ENCODE data around the gene SUV39H2.
"Not testable (repeated sequence)": the region's sequence is repeated elsewhere in the genome, so short reads cannot be mapped to it uniquely, and the experiment has no call there.

SUV39H2 gene

DNA sequence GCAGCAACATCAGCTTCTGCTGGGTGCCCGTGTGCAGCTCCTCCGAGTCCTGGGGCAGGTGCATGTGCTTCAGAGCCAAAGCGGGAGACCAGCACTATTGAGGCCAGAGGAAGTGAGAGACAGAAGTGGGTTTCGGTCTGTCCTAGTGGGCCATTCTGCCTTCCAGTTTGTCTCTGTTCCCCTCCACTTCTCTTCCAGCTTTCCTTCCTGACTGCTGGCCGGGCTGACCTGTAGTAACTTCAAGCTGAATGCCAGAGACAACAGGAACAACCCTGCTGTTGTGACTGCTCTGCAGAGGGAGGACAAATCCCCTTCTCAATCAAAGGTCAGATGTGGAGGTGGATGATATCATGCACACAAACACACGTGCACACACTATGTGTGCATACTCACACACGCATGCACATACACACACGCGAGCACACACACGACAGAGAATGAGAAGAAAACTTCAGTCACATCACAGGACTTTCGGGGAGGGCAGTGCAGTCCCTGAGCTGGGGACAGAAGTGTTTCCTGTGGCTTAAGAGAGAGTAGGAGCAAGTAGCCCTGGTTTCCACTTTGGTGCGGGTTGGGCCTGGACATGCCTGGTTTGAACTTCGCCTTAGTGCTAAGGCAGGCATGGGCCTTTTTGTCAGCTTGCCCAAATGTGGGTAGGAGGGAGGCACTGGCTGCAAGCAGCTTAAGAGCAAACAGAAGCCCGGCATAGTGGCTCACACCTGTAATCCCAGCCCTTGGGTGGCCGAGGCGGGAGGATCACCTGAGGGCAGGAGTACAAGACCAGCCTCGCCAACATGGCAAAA is 63.7 kb downstream of the SUV39H2 start:
- DNase-seq: not testable (repeated sequence)

DNA sequence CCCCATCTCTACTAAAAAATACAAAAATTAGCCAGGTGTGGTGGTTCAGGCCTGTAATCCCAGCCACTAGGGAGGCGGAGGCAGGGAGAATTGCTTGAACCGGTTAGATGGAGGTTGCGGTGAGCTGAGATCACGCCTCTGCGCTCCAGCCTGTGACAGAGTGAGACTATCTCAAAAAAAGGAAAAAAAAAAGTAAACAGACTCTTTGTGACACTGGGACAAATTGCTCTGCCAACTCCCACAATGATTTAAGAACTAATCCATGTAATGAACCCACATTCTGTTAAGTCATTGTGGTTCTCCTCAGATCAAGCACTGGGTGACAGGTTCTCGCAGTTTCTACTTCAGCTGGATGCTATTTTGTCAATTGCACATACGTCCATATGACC is 64.3 kb downstream of the SUV39H2 start:
- DNase-seq: not testable (repeated sequence)

DNA sequence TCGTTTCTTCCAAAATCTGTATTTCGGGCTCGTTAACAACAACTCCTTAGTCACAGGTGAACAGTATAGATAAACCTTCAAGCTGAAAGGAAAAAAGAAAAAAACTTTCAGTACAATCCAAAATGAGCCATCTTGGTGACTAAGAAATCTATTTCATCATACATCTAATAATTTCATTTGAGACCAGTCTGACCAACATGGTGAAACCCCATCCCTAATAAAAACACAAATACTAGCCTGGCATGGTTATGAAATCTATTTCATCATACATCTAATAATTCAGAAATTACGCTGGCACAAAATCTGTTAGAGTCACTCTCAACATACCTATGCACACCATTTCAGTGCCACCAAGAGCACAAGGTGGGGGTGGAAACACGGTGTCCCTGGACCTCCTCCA is 66.4 kb downstream of the SUV39H2 start:
- no peak for DNase-seq

DNA sequence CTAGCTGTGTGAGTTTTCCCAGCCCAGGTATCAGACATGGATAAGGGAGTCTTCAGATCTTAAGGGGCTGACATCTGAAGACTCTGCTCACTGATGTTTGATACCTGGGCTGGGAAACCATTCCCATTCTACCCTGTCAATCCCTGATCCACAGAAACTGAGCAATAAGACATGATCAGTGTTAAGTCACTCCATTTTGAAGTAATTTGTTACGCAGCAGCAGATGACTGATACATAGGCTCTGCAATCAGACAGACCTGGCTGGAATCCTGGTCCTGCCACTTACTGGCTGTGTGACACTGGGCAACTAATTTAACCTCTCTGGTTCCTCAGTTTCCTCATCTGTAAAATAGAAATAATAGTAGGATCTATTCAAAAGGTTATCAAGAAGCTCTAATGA is 68.6 kb downstream of the SUV39H2 start:
- no peak for DNase-seq

DNA sequence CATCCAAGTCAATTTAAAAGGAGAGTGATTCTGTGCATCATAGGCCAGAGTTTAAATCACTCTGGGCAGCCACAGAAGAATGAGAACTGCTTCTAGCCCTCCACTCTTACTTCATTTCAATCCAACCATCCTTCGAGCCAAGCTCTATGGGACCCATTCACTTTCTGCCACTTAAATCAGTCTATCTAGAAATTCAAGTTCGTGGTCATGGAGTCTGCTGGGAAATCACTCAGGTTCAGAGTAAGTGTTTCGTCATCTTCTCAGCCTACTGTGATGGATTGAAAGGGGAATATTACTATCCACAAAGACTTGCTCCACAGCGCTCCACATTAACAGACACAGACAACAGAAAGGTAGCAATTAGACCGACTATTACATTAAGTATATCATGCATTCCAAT is 70.6 kb downstream of the SUV39H2 start:
- DNase-seq: peak; percentile 7

DNA sequence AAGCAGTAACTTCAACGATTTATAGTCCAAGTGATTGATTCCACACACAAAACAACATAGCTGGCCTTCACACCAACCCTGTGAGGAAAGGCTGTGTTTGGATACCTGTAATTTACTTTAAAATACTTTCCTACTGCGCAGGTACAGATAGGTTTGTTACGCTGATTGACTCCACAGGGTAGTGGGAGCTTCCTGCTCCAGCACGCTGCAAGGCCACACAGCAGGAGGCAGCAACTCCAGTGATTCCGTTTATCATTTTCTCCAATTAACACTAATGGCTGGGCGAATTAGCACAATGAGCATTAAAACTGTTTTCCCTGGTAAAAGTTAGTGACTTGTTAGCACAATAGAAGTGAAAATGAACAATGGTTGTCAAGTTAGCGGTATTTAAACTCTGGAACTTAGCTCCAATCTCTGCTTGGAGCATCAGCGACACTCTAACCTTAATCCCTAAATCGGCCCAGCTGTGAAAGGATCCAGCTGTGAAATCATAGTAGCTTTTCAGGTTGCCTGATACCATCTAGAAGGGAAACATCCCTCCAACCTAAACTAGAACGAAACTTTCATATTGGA is 74.3 kb downstream of the SUV39H2 start:
- DNase-seq: no peak

DNA sequence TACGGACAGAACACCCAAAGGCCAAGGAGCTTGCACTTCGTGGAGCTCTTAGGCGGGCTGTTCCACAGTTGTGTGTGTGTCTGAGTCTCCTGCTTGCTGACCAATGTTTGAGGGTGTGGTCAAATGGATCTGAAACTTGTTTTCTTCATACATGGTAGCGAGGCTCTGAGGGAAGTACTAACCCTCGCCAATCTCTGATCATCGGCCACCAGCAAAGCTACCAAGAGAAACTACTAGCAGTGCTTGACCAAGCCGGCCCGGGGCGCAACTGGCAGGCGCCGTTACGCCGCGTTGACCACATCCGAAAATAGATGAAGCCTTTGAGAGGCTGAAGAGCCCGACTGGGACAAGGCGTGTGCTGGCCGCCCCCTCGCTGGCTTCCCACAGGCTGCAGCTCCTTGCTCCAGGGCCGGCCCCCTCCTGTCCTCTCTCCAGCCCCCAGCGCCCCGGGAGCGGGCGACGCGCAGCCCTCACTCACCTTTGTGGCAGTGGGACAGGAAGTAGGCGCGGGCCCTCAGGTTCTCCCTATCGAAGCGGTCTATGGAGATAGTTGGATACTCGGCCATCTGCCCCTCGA is 74.8 kb downstream of the SUV39H2 start:
- DNase-seq: peak; percentile 31

All from fibroblast of upper back skin (primary cell).